Measurements from ENCODE around the gene PBX4. TPM values are rescaled to one million over a fixed set of nuclear protein-coding genes. Genes with fewer than 3 reads are reported as not detected.
A peak's percentile ranks its signal among the peaks of the same experiment; 100 is the strongest.

Gene PBX4
- total RNA-seq, 1 donor from 2014 or later = 0.53 TPM

DNA sequence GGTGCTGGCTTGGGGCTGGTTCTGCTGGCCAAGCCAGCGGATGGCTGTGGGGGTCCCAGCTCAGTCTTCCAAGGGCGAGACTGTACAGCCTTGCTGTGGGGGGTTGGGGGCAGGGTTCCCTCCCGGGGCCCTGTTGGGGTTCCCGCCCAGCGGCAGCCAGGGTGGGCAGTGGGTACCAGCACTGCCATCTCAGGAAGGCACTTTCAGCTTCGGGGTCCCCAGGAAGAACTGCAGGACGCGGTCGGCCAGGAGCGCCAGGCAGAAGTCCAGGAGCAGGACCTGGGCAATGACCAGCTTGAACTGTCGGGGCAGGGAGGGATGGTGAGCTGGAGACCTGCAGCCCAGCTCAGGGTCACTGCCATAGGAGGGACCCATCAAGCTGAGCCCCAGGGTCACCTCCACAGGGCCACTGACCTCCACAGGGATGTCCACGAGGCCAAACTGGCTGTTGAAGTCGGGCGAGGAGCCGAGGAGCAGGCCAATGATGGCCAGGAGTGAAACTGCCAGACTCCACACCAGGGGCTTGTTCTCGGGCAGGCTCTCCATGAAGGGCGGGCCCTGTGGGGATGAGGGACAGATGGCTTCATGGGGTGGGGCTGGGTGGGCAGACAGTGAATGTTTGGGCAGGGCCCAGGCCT lies 26.9 kb upstream of the PBX4 start:
- H3K36me3 ChIP-seq (ENCODE audit: control insufficient read depth, insufficient read depth, low read length) = peaks cover 30% of the 10 kb centered on the region
- H3K27me3 ChIP-seq (ENCODE audit: control insufficient read depth, insufficient read depth, low read length) = no peaks in the 10 kb centered on the region
- no peak overlapping the region for H3K4me3 ChIP-seq (ENCODE audit: low read depth, low read length)
- FAIRE-seq (no peak), DNase-seq (ENCODE audit: low read depth) (no peak)
- TF ChIP-seq, protein P1, sequence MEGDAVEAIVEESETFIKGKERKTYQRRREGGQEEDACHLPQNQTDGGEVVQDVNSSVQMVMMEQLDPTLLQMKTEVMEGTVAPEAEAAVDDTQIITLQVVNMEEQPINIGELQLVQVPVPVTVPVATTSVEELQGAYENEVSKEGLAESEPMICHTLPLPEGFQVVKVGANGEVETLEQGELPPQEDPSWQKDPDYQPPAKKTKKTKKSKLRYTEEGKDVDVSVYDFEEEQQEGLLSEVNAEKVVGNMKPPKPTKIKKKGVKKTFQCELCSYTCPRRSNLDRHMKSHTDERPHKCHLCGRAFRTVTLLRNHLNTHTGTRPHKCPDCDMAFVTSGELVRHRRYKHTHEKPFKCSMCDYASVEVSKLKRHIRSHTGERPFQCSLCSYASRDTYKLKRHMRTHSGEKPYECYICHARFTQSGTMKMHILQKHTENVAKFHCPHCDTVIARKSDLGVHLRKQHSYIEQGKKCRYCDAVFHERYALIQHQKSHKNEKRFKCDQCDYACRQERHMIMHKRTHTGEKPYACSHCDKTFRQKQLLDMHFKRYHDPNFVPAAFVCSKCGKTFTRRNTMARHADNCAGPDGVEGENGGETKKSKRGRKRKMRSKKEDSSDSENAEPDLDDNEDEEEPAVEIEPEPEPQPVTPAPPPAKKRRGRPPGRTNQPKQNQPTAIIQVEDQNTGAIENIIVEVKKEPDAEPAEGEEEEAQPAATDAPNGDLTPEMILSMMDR (IDR thresholded peaks at IDR 0.05; ENCODE audit: insufficient read depth, low read length, severe bottlenecking) = no peak

DNA sequence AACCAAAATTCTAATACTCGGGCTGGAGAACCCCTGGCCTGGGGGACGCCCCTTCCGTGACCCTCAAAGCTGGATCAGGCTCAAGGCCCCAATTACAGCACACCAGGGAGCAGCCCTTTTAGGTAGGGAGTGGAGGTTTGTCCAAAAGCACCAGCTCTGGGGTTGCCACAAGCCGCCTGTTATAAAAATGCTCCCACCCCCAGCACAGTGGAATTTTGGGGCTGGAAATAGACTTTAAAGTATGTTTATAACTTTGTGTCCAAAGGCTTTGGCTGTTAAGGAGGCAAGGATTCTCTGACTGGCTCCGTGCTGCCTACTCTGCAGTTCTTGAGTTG lies 25.5 kb upstream of the PBX4 start:
- TF ChIP-seq, protein P1 (IDR thresholded peaks at IDR 0.05; ENCODE audit: insufficient read depth, low read length, severe bottlenecking) = no peak
- Histone ChIP-seq H3K27me3 (ENCODE audit: control insufficient read depth, insufficient read depth, low read length) (no peaks in the 10 kb centered on the region), H3K4me3 (ENCODE audit: low read depth, low read length) (no peak overlapping the region), H3K36me3 (ENCODE audit: control insufficient read depth, insufficient read depth, low read length) (peaks cover 20% of the 10 kb centered on the region)
- DNase-seq (ENCODE audit: low read depth) (no peak), FAIRE-seq (no peak)

DNA sequence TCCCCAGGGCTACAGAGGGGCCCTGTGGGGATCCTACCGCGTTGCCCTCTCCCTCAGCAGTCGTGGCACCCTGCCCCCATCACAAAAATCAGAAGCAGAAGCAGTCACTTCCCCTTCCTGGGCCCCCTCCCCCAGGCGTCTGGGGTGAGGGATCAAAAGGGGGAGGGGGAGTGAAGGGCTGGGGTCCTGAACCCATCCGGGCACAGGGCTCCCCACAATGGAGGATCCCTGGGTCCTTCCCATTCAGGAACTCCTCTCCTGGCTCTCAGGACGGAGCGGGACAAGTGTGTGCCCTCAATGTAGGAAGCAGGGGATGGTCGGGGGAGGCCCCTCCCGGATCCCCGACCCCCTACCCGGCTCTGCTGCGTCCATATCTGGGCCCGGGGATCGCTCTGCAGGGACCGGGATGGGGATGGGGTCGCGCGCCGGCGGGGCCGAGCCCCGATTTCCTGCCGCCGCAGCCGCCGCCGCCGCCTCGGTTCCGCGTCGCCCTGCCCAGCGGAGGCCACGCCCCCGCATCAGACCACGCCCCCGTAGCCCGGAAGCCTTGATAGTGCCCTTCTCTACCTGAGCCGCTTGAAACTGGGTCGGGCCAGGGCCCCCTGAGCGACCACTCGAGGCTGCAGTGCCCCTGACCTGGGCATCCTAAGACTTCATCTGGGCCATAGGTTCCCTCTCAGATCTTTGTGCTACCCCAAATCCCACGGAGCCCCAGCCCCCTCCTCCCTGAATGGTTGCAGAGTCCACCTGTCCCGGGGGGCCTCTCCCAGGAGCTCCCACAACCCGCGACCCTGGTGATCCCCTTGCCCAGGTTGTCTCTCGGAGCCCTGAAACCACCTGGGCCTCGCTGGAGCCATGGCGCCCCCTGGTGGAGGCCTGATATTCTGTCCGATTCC lies 24.9 kb upstream of the PBX4 start, which contains the start of gene GMIP:
GMIP (minus strand) TSS at position 500 of the 896 bp plus-strand sequence; CDS start at position 372, 128 bp downstream.
- FAIRE-seq (no peak), DNase-seq (ENCODE audit: low read depth) (peak; percentile 46)
- Histone ChIP-seq H3K36me3 (ENCODE audit: control insufficient read depth, insufficient read depth, low read length) (peaks cover 20% of the 10 kb centered on the region), H3K27me3 (ENCODE audit: control insufficient read depth, insufficient read depth, low read length) (no peaks in the 10 kb centered on the region), H3K4me3 (ENCODE audit: low read depth, low read length) (peak within 1 kb of the TSS; percentile 88)
- TF ChIP-seq, protein P1 (IDR thresholded peaks at IDR 0.05; ENCODE audit: insufficient read depth, low read length, severe bottlenecking) = peak; percentile 84

DNA sequence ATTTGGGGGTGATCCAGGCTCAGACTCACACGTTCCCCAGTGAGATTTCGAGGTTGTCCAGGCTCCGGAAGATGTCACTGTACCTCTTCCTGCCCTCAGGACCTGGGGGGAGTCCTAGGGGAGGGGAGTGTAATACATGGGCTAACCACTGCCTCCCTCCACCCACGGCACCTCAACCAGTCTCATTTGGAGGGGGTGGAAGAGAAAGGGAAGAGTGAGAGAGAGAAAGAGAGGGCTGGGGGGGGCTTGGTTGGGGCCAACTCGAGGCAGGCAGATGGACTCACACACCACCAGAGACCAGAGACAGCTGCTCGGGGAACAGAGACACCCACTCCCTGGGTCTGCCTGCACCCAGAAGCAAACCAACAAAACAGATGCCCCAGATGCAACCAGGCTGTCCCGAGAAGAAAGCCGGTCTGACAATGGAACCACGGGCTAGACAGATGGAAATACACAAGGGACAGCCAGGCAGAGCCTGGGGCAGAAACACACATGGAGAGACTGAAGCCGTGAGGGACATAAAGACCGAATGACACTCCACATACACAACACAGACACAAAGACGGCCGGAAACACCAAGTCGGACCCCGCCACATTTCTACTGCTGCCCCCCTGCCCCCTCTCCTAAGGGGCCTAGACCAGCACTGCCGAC lies 24.1 kb upstream of the PBX4 start:
- DNase-seq (ENCODE audit: low read depth) = no peak
- Histone ChIP-seq H3K4me3 (ENCODE audit: low read depth, low read length) (peak overlapping the region; percentile 88), H3K36me3 (ENCODE audit: control insufficient read depth, insufficient read depth, low read length) (peaks cover 21% of the 10 kb centered on the region), H3K27me3 (ENCODE audit: control insufficient read depth, insufficient read depth, low read length) (no peaks in the 10 kb centered on the region)
- TF ChIP-seq, protein P1 (IDR thresholded peaks at IDR 0.05; ENCODE audit: insufficient read depth, low read length, severe bottlenecking) = no peak
- no peak for FAIRE-seq

DNA sequence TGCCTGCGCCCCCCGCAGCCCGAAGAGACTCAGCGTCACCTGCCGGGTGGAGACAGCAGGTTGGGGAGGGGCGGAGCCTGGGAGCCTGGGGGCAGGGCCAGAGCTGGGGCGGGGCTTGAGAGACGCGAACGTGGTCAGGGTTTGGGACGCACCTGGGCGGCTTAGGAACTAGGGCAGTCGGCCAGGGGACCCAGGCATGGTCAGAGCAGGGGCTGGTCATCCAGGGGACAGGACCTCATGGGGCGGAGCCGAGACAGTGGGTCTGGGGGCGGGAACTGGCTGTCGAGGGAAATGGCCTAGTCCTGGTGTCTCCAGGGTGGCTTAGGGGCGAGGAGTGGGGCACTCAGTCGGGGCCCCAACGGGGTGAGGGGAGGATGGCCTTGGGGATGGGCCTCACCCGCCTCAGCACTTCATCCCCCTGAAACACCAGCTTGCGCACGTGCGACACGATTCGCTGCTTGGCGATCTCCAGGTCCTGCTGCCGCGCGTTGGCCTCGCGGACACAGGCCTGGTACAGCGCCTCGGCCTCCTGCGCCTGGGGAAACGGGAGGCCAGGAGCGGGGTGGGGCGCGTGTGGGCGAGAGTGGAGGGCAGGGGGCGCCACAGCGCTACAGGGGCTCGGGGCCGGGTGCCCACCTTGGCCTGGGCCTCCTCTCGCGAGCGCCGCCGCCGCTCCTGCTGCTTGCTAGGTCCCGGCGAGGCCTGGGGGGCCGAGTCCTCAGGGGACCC lies 19.2 kb upstream of the PBX4 start:
- Histone ChIP-seq H3K4me3 (ENCODE audit: low read depth, low read length) (no peak overlapping the region), H3K27me3 (ENCODE audit: control insufficient read depth, insufficient read depth, low read length) (no peaks in the 10 kb centered on the region), H3K36me3 (ENCODE audit: control insufficient read depth, insufficient read depth, low read length) (peaks cover 18% of the 10 kb centered on the region)
- FAIRE-seq = no peak
- TF ChIP-seq, protein P1 (IDR thresholded peaks at IDR 0.05; ENCODE audit: insufficient read depth, low read length, severe bottlenecking) = no peak
- DNase-seq (ENCODE audit: low read depth) = no peak
